OCI-M1 (cell line): ENCODE measurements around the gene RANBP1.

ENCODE experiments used
- DNase-seq: peaks from one replicate; lab custom pipeline; 2025; lab: John Stamatoyannopoulos, UW

The RANBP1 gene

GRCh38 chr22:20089226-20089976 is 26.5 kb upstream of the RANBP1 start:
- DNase-seq: no peak

GRCh38 chr22:20089977-20090729 is 25.8 kb upstream of the RANBP1 start:
- DNase-seq: no peak

DNA sequence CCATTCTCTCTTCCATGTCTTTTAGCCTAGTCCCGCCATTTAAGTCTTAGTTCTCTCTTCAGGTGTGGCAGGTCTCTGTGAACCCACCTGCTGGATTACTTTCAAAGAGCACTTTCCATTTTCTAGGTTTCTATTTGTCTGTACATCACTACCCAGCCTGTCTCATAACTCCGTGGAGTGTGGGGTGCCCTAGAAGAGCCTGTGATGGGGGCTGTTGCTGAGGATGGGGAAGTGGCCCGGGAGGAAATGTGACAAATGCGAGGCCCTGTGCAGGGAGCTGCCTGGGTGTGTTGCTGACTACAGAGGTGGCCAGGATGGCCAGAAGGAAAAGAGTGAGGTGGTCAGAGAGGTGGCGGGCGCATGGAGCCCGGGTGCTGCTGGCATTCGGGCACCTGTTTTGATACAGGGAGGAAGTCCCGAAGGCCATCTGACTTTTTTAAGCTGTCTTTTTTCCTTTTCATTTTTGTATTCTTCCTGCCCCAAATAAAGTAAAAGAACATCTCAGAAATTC is 25.1 kb upstream of the RANBP1 start:
- DNase-seq: no peak

DNA sequence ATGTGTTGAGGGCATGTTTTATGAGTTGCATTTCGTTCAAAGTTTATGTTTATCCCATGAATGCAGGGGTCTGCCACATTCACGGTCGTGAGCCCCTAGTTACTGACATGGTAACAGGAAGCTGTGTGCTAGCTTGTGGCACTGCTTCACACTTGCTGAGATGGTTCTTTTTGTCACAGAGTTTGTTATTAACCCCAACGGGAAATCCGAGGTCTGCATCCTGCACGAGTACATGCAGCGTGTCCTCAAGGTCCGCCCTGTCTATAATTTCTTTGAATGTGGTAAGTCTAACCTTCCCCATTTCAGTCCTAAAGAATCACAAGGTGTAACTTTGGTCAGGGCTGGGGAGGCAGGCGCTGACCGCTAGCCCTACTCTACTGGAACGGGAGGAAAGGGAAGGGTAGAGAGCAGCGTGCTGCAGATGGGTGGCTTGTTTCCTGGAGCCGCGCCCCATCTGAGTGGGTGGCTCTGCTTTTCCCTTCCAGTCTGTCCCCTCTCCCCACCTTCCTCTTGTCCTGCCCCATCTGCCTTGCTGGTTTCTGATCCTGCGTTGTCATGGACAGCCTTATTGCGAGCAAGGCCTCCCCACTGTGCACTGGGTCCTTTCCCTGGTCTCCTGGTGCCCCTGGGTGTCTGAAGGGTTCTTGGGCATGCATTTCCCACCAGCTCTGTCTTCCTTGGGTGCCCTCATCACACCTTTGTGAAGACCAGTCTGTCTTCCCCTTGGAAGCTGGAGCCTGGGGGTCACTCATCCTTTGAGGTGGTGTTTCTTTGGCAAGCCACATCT is 24.0 kb upstream of the RANBP1 start:
- no peak for DNase-seq

DNA sequence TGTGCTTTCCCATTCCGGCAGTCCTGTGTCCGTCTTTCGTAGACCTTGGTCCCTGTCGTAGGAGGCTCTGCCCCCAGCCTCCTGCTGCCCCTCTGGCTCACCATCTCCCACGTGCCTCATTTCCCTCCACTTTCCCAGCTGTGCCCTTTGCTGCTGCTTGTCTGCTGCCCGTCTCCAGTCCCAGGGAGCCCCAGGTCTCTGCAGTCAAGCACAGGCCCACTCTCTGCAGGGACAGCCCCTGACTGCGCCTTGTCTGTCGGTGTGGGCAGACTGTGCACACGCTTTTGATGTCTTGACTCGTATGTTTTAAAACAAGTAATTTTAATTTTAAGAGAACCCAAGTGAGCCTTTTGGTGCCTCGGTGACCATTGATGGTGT is 23.4 kb upstream of the RANBP1 start:
- DNase-seq: no peak

DNA sequence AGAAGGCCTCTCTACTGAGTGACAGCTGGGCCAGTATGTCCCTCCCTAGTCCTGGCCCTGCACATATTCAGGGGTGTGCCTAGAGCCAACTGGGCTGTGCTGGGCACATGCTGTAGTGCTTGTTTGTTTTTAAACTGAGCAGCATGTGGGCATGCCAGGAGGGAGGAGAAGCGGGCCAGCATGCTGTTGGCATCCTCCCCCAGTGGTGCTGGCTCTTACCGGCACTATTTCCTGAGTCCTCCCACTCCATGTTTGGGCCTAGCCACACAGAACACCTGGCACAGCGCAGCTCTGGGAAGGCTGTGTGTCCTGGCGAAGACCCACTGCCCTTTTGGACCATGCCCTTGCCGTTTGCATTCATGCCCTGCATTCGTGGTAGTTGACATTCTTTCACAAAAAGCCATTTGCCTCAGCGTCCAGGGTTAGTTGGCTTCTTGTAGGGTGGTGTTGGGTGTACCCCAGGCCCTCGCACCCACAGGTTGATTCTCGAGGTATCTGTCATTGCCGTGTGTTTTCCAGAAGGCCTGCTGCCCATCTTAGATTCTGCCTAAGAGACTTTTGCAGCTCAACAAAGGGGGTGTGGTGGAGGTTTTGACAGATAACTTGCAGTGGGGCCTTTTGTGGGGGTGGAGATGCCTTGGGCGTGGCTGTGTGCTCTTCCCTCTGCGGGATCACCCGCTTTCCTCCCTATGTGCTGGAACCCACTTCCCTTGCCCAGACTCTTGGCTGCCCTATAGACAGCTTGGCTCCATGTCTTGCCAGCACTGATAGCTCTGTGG is 22.3 kb upstream of the RANBP1 start:
- no peak for DNase-seq

GRCh38 chr22:20094197-20094807 is 21.6 kb upstream of the RANBP1 start:
- no peak for DNase-seq

GRCh38 chr22:20095521-20095920 is 20.4 kb upstream of the RANBP1 start:
- no peak for DNase-seq

- DNase-seq: no peak
These were observed 19.1 kb upstream of the RANBP1 start for GRCh38 chr22:20096574-20097420.

DNA sequence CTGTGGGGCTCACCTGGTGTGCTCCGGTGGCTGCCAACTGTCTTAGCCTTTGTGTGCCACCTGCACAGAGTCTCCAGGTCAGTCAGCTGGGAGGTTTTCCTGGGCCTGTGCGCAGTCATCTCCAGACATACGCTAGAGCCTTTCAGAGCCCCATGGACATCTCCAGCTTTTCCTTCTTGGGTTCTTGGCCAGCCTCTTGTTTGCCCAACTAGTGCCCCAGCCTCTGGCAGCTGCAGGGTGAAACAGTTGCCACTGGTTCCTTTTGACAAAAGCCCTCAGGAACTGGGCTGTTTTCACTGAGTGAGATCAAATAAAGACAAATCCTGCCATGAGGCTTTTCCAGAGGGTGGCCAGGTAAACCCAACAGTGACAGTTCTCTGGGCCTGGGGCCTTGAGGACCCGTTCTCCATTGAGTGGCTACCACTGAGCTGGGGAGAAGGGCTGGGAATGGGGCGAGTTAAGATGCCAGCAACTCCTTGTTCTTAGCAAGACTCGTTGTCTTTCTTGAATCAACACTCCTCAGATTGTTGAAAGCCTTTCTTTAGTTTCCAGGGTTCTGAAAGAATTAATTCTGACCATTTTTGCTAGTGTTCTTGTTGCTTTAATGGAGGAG is 16.7 kb upstream of the RANBP1 start:
- no peak for DNase-seq

- no peak for DNase-seq
These were observed 14.3 kb upstream of the RANBP1 start for GRCh38 chr22:20101638-20102037.

DNA sequence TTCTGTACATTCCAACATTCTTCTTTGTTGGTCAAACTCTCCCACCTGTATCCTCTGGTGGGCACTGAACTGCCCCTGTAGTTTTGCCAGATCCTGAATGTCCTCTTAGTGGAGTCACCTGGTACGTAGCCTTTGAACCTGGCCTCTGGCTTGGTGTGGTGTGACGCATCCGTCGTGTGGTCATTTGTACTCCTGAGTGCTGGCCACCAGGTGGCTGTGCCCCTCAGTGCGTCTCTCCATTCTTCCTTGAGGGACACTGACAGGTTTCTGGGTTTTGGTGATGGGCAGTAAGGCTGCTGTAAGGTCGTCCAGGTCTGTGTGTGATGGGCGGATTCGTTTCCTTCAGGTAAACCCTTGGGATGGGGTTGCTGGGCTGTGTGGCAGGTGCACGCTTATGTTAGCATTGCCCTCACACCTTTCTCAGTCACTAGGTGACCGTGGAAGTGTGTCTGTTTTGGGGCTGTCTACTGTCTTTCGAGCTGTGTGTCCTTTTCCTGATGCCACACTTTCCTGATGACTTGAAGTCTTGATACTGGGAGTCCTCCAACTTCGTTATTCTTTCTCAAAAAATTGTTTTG is 13.6 kb upstream of the RANBP1 start:
- no peak for DNase-seq

DNA sequence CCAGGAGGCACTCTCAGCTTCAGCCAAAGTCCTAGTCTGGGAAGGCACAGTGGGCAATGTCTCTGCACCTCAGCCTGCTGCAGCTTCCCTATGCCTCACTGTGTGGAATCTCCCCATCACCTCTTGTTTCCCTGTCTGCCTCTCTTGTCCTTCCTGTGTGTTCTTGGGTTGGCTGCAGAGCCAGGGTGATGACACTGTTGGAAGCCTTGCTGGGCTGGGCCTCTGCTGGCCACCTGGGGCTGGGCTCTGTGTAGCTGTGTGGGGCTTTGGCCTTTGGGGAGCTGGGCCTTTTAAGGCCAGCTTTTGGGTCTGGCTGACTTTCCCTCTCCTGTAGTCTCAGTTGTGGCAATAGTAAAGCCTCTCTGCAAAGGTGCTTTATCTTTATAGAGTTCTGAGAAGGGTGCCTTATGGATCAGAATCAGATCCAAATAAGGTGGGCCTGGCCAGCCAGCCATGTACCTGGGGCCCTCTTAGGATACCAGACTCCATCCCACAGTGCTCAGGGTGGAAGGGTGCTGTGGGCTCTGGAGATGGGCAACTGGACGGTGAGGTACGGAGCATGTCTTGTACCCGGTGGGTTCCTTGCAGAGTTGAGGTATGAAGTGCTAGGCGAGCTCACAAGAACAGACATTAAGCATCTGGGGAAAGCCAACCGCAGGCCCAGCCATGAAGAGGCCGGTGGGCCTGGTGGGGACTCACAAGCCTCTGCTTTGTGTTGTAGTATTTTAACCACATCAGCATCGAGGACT is 10.3 kb upstream of the RANBP1 start:
- DNase-seq: no peak

GRCh38 chr22:20106205-20106848 is 9.6 kb upstream of the RANBP1 start:
- no peak for DNase-seq

DNA sequence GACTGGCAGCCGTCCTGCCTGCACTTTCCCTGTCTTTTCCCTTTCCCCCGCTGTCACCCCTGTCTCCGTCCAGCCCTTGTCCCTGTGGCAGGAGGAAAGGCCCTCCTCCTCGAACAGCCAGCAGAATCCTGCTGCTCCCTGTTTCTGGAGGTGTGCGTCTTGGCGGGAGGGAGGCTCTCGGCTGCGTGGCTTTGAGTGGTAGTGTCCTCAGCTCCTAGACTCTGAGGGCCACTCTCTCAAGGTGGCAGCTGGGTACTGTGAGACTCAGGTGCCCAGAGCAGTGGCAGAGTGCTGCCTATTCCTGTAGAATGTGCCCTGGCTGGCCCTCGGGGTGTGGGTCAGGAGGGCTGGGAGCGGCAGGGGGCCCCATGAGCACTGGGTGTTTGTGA is 9.1 kb upstream of the RANBP1 start:
- DNase-seq: no peak

DNA sequence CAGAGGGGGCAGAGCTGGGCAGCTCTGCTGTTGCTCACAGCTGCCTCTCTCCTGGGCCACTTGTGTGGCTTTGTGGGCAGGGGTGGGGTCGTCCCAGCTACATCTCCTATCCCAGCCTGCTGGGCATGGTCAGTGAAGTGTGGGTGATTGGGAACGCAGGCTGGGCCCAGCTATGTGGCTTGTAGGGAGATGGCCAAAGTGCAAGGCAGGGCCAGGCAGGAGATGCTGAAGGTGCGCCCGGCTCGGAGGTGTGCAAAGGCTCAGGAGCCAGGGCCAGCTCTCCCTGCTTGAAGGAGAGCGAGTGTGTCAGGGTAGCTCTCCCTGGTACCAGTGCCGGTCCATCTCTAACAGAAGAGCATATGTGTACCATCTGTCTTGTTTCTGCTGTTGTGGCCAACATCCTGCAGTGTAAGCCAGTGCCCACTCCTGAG is 8.4 kb upstream of the RANBP1 start:
- no peak for DNase-seq

DNA sequence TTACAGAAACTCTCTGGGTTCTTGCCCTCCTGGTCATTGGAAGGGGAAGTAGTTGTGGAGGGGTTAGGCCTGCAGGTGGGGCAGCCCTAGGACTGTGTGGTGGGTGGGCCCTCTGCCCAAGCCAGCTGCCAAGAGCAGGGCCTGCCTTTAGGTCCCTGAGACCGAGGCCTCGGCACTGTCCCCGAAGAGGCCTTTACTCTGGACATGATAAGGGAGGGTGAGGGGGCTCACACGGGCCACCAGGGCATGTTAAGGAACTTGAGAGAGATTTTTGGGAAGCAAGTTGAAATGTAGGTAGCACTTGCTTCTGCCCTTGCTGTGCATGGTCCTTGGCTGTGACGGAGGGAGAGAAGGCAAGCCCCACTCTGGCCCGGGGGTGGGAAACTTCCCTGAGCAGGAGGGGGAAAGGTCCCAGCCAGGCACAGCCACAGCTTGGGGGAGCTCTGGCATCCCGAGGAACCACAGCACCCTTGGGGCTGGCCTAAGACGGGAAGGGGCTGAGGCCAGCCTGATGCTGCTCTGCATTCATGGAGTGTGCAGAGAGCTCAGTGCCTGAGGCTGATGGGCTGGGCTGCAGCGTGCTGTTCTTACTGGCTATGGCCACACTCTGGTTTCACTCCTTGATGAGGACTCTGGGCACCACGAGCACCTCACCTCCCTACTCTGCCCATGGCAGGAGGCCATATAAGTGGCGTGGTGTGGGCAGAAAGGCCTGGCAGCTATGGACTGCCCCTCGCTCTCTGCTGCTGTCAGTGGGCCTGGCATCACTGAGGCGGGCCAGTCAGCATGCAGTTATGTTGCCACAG is 7.8 kb upstream of the RANBP1 start:
- DNase-seq: no peak
